H9 (cell line): Measurements from ENCODE around the gene PCDHGB5. TPM values are rescaled to one million over a fixed set of nuclear protein-coding genes. Genes with fewer than 3 reads are reported as not detected.

Experiments
- DNase-seq: peaks from one replicate; pipeline ENCODE4 v3.0.0-alpha.2; 2017
- H2AFZ ChIP-seq: one replicate; pipeline ENCODE4 v1.6.1; 2013; ENCODE audit warnings: mild to moderate bottlenecking, low read length, control low read depth, moderate library complexity
- H2AK5ac ChIP-seq: 2 replicates; pipeline ENCODE4 v1.6.1; 2013; ENCODE audit warnings: low read length, control low read depth, mixed read lengths; ENCODE audit not compliant: insufficient read length
- H2BK120ac ChIP-seq: one replicate; pipeline ENCODE4 v1.6.1; 2013; ENCODE audit warnings: low read depth, mild to moderate bottlenecking, low read length, control low read depth, inconsistent platforms; ENCODE audit not compliant: poor library complexity, severe bottlenecking
- H2BK12ac ChIP-seq: 2 replicates; pipeline ENCODE4 v1.6.1; 2013; ENCODE audit warnings: low read length, control low read depth, mixed read lengths, low read depth; ENCODE audit not compliant: insufficient read length
- H2BK15ac ChIP-seq: 2 replicates; pipeline ENCODE4 v1.6.1; 2013; ENCODE audit warnings: low read depth, low read length, control low read depth
- H2BK20ac ChIP-seq: one replicate; pipeline ENCODE4 v1.6.1; 2013; ENCODE audit warnings: low read depth, mild to moderate bottlenecking, low read length, control low read depth, inconsistent platforms; ENCODE audit not compliant: poor library complexity, severe bottlenecking
- H2BK5ac ChIP-seq: 2 replicates; pipeline ENCODE4 v1.6.1; 2013; ENCODE audit warnings: low read length, control low read depth, mixed read lengths; ENCODE audit not compliant: insufficient read length
- H3K14ac ChIP-seq: 2 replicates; pipeline ENCODE4 v1.6.1; 2013; ENCODE audit warnings: low read length, control low read depth; ENCODE audit not compliant: insufficient read depth
- H3K18ac ChIP-seq: 2 replicates; pipeline ENCODE4 v1.6.1; 2013; ENCODE audit warnings: low read depth, mild to moderate bottlenecking, mixed read lengths, low read length, control low read depth; ENCODE audit not compliant: insufficient read length
- H3K23ac ChIP-seq: 2 replicates; pipeline ENCODE4 v1.6.1; 2013; ENCODE audit warnings: low read length, control low read depth, mixed read lengths, low read depth; ENCODE audit not compliant: insufficient read length
- H3K23me2 ChIP-seq: 2 replicates; pipeline ENCODE4 v1.6.1; 2013; ENCODE audit warnings: low read depth, mild to moderate bottlenecking, mixed read lengths, low read length, control low read depth; ENCODE audit not compliant: insufficient read length, poor library complexity, severe bottlenecking
- H3K27ac ChIP-seq: 2 replicates; pipeline ENCODE4 v1.5.1; 2013; ENCODE audit warnings: low read length, control low read depth, mixed read lengths, low read depth; ENCODE audit not compliant: insufficient read length
- H3K27me3 ChIP-seq: 2 replicates; pipeline ENCODE4 v1.6.1; 2013; ENCODE audit warnings: low read length, control low read depth, inconsistent platforms; ENCODE audit not compliant: insufficient read depth
- H3K4ac ChIP-seq: 2 replicates; pipeline ENCODE4 v1.6.1; 2013; ENCODE audit warnings: low read depth, mild to moderate bottlenecking, control low read depth, inconsistent platforms, low read length, moderate library complexity
- H3K4me1 ChIP-seq: 2 replicates; pipeline ENCODE4 v1.6.1; 2013; ENCODE audit warnings: low read length, control low read depth, inconsistent platforms; ENCODE audit not compliant: insufficient read depth
- H3K4me2 ChIP-seq: 2 replicates; pipeline ENCODE4 v1.6.1; 2013; ENCODE audit warnings: low read length, control low read depth, mixed read lengths; ENCODE audit not compliant: insufficient read length, insufficient read depth
- H3K56ac ChIP-seq: 2 replicates; pipeline ENCODE4 v1.6.1; 2013; ENCODE audit warnings: low read depth, mild to moderate bottlenecking, mixed read lengths, low read length, control low read depth; ENCODE audit not compliant: insufficient read length
- H3K79me1 ChIP-seq: 2 replicates; pipeline ENCODE4 v1.6.1; 2013; ENCODE audit warnings: low read depth, mild to moderate bottlenecking, moderate library complexity, low read length, control low read depth, inconsistent platforms; ENCODE audit not compliant: insufficient read depth, poor library complexity, severe bottlenecking
- H3K79me2 ChIP-seq: 2 replicates; pipeline ENCODE4 v1.6.1; 2013; ENCODE audit warnings: low read length, control low read depth, inconsistent platforms; ENCODE audit not compliant: insufficient read depth
- H3K9ac ChIP-seq: 2 replicates; pipeline ENCODE4 v1.6.1; 2013; ENCODE audit warnings: low read length, control low read depth, mixed read lengths; ENCODE audit not compliant: insufficient read length; ENCODE audit errors: extremely low read depth
- H3K9me3 ChIP-seq: one replicate; pipeline ENCODE4 v1.6.1; 2013; ENCODE audit warnings: low read depth, low read length, inconsistent platforms; ENCODE audit not compliant: control insufficient read depth
- H3T11ph ChIP-seq: one replicate; pipeline ENCODE4 v1.6.1; 2013; ENCODE audit warnings: mild to moderate bottlenecking, low read length, control low read depth, inconsistent platforms
- H4K20me1 ChIP-seq: one replicate; pipeline ENCODE4 v1.6.1; 2013; ENCODE audit not compliant: control insufficient read depth, insufficient read length, insufficient read depth
- H4K5ac ChIP-seq: 2 replicates; pipeline ENCODE4 v1.6.1; 2013; ENCODE audit warnings: low read depth, mild to moderate bottlenecking, mixed read lengths, low read length, control low read depth; ENCODE audit not compliant: insufficient read length
- H4K8ac ChIP-seq: replicated peaks from 2 replicates; pipeline ENCODE4 v1.6.1; 2013; ENCODE audit warnings: low read length, control low read depth, mixed read lengths, low read depth; ENCODE audit not compliant: insufficient read length
- H4K91ac ChIP-seq: 2 replicates; pipeline ENCODE4 v1.6.1; 2013; ENCODE audit warnings: low read depth, mild to moderate bottlenecking, moderate library complexity, mixed read lengths, low read length, control low read depth; ENCODE audit not compliant: insufficient read length
- H3K27ac Mint-ChIP-seq, 3 experiments: 2 replicates in 2 of 3; 3 replicates in 1 of 3; pipeline ENCODE4 v1.8.0; 2020 to 2021; ENCODE audit warnings: mixed read lengths in 3 of 3, mild to moderate bottlenecking in 1 of 3, moderate library complexity in 1 of 3
- H3K27me3 Mint-ChIP-seq: 2 replicates; pipeline ENCODE4 v1.8.0; 2021; ENCODE audit warnings: low read depth, mild to moderate bottlenecking, moderate library complexity, mixed read lengths
- H3K36me3 Mint-ChIP-seq, 3 experiments: 2 replicates in 2 of 3; 3 replicates in 1 of 3; pipeline ENCODE4 v1.8.0; 2020 to 2021; ENCODE audit warnings: low read depth in 3 of 3, mixed read lengths in 3 of 3; ENCODE audit not compliant: insufficient read depth in 1 of 3
- H3K4me1 Mint-ChIP-seq, 2 experiments: 2 replicates each; pipeline ENCODE4 v1.8.0; 2020; ENCODE audit warnings: mixed read lengths in 2 of 2
- H3K4me3 Mint-ChIP-seq, 2 experiments: 2 replicates in 1 of 2; 3 replicates in 1 of 2; pipeline ENCODE4 v1.8.0; 2020 to 2021; ENCODE audit warnings: mild to moderate bottlenecking in 2 of 2, mixed read lengths in 2 of 2, moderate library complexity in 1 of 2
- H3K9me3 Mint-ChIP-seq, 2 experiments: 2 replicates in 1 of 2; 3 replicates in 1 of 2; pipeline ENCODE4 v1.8.0; 2020; ENCODE audit warnings: mild to moderate bottlenecking in 2 of 2, mixed read lengths in 2 of 2, moderate library complexity in 1 of 2
- whole genome bisulfite sequencing: extraction: QIAGEN DNeasy Blood & Tissue Kit; methylation state at CpG from one replicate; pipeline ENCODE4 v1.1.7; 2013; ENCODE audit warnings: missing lambda C conversion rate, low lambda C conversion rate, mixed read lengths; ENCODE audit not compliant: insufficient read length; ENCODE audit errors: extremely low coverage; 5-methylcytosine and 5-hydroxymethylcytosine counted together
- total RNA-seq: library from RNA; stranded (reverse); gene quantifications from 2 replicates; pipeline ENCODE4 v1.2.1, GENCODE V29; 2021
- TF ChIP-seq, protein P1 (sequence below): fragments of 200-600 bp; sonication (generic); conservative IDR thresholded peaks from 3 replicates; pipeline ENCODE4 v1.8.0; 2021; ENCODE audit warnings: antibody characterized with exemption, mild to moderate bottlenecking

PCDHGB5 gene
- total RNA-seq, 1 experiment from 2014 or later, result 3.8 TPM

DNA sequence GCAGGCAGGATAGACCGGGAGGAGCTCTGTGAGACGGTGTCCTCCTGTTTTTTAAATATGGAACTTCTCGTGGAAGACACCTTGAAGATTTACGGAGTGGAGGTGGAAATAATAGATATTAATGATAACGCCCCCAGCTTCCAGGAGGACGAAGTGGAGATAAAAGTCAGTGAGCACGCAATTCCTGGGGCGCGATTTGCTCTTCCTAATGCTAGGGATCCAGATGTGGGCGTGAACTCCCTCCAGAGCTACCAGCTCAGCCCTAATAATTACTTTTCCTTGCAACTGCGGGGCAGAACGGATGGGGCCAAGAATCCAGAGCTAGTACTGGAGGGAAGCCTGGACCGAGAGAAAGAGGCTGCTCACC is 23.7 kb downstream of the PCDHGB5 start:
- Histone ChIP-seq H2BK5ac (no peak overlapping the region), H2BK120ac (no peak overlapping the region), H2BK15ac (no peak overlapping the region), H3K18ac (no peak overlapping the region), H3K4ac (no peak overlapping the region), H3K79me2 (no peaks in the 10 kb centered on the region), H3K4me2 (no peak overlapping the region), H3K4me1 (no peaks in the 10 kb centered on the region), H2BK20ac (no peak overlapping the region), H3K23ac (no peak overlapping the region), H3K9me3 (peaks cover 13% of the 10 kb centered on the region), H4K20me1 (no peaks in the 10 kb centered on the region), H3K23me2 (peaks cover 7% of the 10 kb centered on the region), H3K27me3 (no peaks in the 10 kb centered on the region; the same call in 1 of the 2 replicates), H4K5ac (no peak overlapping the region), H3K56ac (no peak overlapping the region), H3K9ac (no peak overlapping the region), H3K79me1 (no peaks in the 10 kb centered on the region), H2BK12ac (no peak overlapping the region), H3T11ph (no peak overlapping the region), H2AK5ac (no peak overlapping the region), H3K27ac (no peak overlapping the region), H2AFZ (no peak overlapping the region), H3K14ac (no peak overlapping the region), H4K8ac (no peak overlapping the region), H4K91ac (no peak overlapping the region)
- Mint-ChIP-seq H3K36me3 (peaks cover 52 to 87% (median 64%) of the 10 kb centered on the region in 3 experiments), H3K9me3 (peaks cover 65 to 81% of the 10 kb centered on the region in 2 experiments), H3K27me3 (peaks cover 17% of the 10 kb centered on the region), H3K4me3 (0 out of 5 replicates have a peak overlapping the region, but pooled peaks of 1 of the 2 experiments have one; percentile 17), H3K27ac (no peak overlapping the region; a peak in 1 of 7 replicates), H3K4me1 (peaks cover 4 to 5% of the 10 kb centered on the region in 2 experiments; a peak in 3 of 4 replicates)
- TF ChIP-seq, protein P1, sequence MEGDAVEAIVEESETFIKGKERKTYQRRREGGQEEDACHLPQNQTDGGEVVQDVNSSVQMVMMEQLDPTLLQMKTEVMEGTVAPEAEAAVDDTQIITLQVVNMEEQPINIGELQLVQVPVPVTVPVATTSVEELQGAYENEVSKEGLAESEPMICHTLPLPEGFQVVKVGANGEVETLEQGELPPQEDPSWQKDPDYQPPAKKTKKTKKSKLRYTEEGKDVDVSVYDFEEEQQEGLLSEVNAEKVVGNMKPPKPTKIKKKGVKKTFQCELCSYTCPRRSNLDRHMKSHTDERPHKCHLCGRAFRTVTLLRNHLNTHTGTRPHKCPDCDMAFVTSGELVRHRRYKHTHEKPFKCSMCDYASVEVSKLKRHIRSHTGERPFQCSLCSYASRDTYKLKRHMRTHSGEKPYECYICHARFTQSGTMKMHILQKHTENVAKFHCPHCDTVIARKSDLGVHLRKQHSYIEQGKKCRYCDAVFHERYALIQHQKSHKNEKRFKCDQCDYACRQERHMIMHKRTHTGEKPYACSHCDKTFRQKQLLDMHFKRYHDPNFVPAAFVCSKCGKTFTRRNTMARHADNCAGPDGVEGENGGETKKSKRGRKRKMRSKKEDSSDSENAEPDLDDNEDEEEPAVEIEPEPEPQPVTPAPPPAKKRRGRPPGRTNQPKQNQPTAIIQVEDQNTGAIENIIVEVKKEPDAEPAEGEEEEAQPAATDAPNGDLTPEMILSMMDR, result no peak
- WGBS, result no CpG with 5 or more reads among the region's 13 CpGs
- DNase-seq, result no peak
